Measurements from ENCODE around the gene NDUFA8. TPM values are rescaled to one million over a fixed set of nuclear protein-coding genes. Genes with fewer than 3 reads are reported as not detected.

The NDUFA8 gene
- polyA plus RNA-seq, 1 of the 3 experiments (the other 2 are of a cell fraction), result 116 TPM

DNA sequence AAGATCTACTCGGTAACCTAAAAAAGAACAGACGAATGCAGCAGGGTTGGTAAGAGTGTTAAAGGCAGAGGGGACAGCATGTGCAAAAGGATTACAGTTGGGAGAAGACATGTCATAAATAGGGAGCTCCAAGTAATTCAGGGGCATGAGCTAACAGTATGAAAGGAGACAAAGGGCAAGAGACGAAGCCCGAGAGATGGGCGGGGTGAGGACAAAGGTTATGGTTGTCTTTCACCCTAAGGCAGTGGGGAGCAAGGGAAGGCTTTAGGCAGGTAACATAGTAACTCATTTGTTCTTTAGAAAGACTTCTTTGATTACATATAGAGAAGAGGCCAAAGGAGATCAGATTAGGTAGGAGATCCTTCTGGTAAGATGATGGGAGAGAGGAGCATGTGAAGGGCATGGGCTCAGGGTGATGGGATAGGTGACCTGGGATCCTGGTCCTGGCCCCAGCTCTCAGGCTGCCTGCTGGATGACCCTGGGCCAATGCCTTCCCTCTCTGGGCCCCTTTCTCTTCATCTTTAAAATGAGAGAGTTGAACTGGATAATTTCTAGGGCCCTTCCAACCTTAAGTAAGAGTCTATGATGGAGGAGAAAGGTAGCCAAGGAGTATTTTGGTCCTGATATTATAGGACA lies 19.6 kb upstream of the NDUFA8 start:
- Histone ChIP-seq H3K4me2 (no peak overlapping the region), H3K36me3 (replicated peaks in 1 of 2; ENCODE audit: control insufficient read depth in 1 of 2, insufficient read depth in 2 of 2, low read length in 1 of 2) (no peaks in the 10 kb centered on the region), H3K9me2 (no peaks in the 10 kb centered on the region), H3K4me1 (ENCODE audit: control insufficient read depth in 1 of 2, insufficient read depth in 2 of 2, low read depth in 1 of 2, low read length in 1 of 2) (no peaks in the 10 kb centered on the region), H3K27me3 (ENCODE audit: insufficient read depth) (peaks cover 25% of the 10 kb centered on the region), H3K4me3 (ENCODE audit: low read depth in 2 of 2, low read length in 1 of 2) (no peak overlapping the region), H3K9ac (no peak overlapping the region), H4K20me1 (ENCODE audit: insufficient read depth) (no peaks in the 10 kb centered on the region), H3K27ac (ENCODE audit: low read depth in 2 of 2, low read length in 1 of 2) (no peak overlapping the region), H3F3A (replicated peaks; ENCODE audit: insufficient read depth) (no peaks in the 10 kb centered on the region), H3K79me2 (ENCODE audit: insufficient read depth) (no peaks in the 10 kb centered on the region), H2AFZ (ENCODE audit: low read depth) (no peak overlapping the region), H3K9me3 (no peaks in the 10 kb centered on the region)
- POLR2A ChIA-PET, result no interaction called here
- TF ChIP-seq RAD21 (IDR thresholded peaks at IDR 0.05; ENCODE audit: low read length) (no peak), MXI1 (IDR thresholded peaks at IDR 0.05; ENCODE audit: low read depth, low read length) (no peak), MEF2A (IDR thresholded peaks at IDR 0.05; ENCODE audit: borderline replicate concordance, low read depth) (no peak), GATA2 (CRISPR knock-in tag; IDR thresholded peaks at IDR 0.05) (no peak), REST (IDR thresholded peaks at IDR 0.05; ENCODE audit: low read depth, low read length) (no peak), USF1 (IDR thresholded peaks at IDR 0.05; ENCODE audit: borderline replicate concordance, low read depth) (no peak), ELF1 (IDR thresholded peaks at IDR 0.05) (no peak), TEAD4 (IDR thresholded peaks at IDR 0.05; ENCODE audit: borderline replicate concordance, insufficient read depth) (no peak), SIN3A (IDR thresholded peaks at IDR 0.05; ENCODE audit: borderline replicate concordance, low read depth, low read length) (no peak), NRF1 (IDR thresholded peaks at IDR 0.05; ENCODE audit: low read depth, low read length) (no peak), JUND (IDR thresholded peaks at IDR 0.05) (no peak)
- TF ChIP-seq, protein P1, sequence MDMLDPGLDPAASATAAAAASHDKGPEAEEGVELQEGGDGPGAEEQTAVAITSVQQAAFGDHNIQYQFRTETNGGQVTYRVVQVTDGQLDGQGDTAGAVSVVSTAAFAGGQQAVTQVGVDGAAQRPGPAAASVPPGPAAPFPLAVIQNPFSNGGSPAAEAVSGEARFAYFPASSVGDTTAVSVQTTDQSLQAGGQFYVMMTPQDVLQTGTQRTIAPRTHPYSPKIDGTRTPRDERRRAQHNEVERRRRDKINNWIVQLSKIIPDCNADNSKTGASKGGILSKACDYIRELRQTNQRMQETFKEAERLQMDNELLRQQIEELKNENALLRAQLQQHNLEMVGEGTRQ (IDR thresholded peaks at IDR 0.05; ENCODE audit: borderline replicate concordance, low read depth, low read length), result no peak
- 79% methylated on average over 5 of the region's 5 CpGs for WGBS (ENCODE audit: low lambda C conversion rate)
- CTCF ChIA-PET, result interaction anchor here (0.6 to 3.6 kb wide), 2 partner anchors 108 to 171 kb away, joined by 3 to 8 read pairs; no protein-coding TSS in a partner anchor
- no peak for DNase-seq

All from SK-N-SH (cell line).